Astrocyte (in vitro differentiated cells and primary cell): ENCODE measurements around the gene TBX4.

Experiments used
- EZH2 ChIP-seq: IDR thresholded peaks from 2 replicates; pipeline ENCODE4 v1.6.1; 2012; ENCODE audit warnings: mild to moderate bottlenecking, low read length, inconsistent platforms; ENCODE audit not compliant: insufficient read depth
- TF ChIP-seq, protein P1 (sequence below): IDR thresholded peaks from 2 replicates; pipeline ENCODE4 v1.5.1; 2011; ENCODE audit warnings: low read depth, mild to moderate bottlenecking, inconsistent platforms, low read length, moderate library complexity; ENCODE audit not compliant: insufficient read depth

DNA sequence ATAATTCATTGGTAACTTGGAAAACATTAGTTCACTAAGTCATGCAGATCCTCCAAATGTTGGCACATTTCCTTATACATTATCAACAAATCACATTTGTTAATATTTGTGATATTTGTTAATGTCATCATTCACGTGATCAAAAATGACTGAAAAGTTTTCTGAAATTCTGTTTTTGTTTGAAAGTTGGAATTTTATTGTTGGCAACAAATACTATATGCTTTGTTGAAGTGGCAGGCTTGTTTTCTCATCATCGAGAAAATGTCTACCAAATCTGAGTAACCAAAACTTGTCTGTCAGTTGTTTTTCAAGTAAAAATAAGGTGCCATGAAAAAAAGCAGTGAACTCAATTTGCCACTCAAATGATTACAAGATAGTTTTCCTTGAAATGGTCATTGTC, 75.9 kb downstream of the TBX4 start:
- TF ChIP-seq, protein P1, sequence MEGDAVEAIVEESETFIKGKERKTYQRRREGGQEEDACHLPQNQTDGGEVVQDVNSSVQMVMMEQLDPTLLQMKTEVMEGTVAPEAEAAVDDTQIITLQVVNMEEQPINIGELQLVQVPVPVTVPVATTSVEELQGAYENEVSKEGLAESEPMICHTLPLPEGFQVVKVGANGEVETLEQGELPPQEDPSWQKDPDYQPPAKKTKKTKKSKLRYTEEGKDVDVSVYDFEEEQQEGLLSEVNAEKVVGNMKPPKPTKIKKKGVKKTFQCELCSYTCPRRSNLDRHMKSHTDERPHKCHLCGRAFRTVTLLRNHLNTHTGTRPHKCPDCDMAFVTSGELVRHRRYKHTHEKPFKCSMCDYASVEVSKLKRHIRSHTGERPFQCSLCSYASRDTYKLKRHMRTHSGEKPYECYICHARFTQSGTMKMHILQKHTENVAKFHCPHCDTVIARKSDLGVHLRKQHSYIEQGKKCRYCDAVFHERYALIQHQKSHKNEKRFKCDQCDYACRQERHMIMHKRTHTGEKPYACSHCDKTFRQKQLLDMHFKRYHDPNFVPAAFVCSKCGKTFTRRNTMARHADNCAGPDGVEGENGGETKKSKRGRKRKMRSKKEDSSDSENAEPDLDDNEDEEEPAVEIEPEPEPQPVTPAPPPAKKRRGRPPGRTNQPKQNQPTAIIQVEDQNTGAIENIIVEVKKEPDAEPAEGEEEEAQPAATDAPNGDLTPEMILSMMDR: no peak
- TF ChIP-seq EZH2: no peak
